NK-92 (cell line): ENCODE results near the gene FBRS.

Experiments used
- DNase-seq: peaks from one replicate; lab custom pipeline; 2025; ENCODE audit not compliant: unreplicated experiment; lab: John Stamatoyannopoulos, UW

Gene FBRS

DNA sequence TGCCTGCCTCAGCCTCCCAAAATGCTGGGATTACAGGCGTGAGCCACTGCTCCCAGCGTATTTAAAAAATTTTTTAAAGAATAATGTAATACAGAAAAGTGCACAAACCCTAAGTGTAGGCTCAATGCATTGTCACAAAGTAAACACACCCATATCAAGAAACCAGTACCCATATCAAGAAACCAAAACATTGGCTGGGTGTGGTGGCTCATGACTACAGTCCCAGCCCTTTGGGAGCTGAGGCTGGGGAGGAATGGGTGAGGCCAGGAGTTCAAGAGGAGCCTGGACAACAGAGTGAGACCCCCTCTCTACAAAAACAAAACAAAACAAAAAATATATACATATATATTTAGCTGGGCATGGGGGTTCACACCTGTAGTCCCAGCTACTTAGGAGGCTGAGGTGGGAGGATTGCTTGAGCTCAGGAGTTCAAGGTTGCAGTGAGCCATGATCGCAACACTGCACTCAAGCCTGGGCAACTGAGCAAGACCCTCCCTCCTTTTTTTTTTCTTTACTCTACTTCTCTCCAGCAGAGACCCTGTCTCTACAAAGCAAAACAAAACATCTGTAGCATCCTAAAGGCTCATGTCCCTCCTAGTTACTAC is 16.8 kb upstream of the FBRS start:
- no peak for DNase-seq

DNA sequence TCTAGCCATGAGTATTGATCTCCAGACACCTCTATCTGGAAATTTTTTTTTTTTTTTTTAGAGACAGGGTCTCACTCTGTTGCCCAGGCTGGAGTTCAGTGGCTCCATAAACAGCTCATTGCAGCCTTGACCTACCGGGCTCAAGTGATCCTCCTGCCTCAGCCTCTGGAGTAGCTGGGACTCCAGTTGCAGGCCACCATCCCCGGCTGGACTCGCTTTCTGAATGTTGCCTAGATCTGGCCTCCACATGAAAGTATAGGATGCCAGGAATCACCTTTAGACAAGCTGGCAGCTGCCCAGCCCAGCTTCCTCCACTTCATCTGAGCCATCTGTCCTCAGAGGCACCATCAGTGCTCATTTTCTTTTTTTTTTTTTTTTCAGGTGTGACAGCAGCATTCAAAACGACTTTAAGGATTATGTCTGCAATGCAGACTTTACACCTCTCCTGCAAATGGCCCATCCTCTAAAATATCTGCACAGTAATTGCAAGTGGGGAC is 13.8 kb upstream of the FBRS start:
- DNase-seq, result no peak

DNA sequence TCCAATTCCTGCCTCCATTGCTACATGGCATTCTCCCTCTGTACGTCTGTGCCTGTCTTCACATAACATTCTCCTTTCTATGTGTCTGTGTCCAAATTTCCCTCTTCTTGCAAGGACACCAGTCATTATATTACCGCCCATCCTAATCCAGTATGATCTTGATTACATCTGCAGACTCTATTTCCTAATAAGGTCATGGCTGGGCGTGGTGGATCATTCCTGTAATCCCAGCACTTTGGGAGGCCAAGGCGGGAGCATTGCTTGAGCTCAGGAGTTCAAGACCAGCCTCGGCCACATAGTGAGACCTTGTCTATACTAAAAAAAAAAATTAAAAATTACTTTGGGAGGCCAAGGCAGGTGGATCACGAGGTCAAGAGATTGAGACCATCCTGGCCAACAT is 12.5 kb upstream of the FBRS start:
- no peak for DNase-seq

DNA sequence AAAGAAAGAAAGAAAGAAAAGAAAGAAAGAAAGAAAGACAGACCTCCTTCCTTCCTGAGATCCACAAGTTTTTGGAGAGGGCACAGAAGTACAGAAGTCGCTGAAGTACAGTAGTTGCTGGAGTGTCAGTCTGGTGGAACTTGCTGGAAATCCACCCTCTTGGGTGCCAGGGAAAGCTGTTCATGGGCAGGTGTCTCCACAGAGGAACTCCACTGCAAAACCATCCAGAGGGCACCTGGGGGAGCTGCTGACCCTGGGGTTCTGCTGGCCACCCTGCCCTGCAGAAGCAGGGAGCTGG is 11.0 kb upstream of the FBRS start:
- DNase-seq, result no peak

DNA sequence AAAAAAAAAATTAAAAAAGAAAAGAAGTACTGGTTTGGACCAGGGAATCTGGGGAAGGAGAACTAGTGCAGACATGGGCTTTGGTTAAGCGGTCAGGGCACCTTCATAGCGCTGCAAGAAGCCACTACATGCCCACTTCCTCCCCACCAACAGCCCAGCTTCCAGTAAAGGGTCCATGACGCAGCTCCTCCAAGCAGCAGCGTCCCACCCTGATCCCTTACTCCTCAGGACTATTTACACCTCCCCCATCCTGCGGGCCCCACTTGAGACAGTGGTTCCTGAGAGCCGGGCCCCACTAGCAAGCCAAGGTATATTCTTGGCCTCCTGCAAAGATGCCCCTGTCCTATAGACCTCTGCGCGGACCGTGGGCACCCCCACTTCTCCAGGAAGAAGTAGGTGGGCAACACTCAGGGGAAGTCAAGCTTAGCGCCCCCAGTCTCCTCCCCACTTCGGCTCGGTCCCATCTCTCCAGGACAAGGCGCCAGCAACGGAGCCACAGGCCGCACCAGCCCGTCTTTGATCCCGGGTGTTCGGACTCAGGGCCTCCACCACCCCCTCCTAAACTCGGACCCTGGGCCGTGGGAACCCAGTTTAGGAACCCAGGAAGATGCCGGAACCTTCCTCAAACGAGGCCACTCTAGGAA is 8.4 kb upstream of the FBRS start:
- no peak for DNase-seq

DNA sequence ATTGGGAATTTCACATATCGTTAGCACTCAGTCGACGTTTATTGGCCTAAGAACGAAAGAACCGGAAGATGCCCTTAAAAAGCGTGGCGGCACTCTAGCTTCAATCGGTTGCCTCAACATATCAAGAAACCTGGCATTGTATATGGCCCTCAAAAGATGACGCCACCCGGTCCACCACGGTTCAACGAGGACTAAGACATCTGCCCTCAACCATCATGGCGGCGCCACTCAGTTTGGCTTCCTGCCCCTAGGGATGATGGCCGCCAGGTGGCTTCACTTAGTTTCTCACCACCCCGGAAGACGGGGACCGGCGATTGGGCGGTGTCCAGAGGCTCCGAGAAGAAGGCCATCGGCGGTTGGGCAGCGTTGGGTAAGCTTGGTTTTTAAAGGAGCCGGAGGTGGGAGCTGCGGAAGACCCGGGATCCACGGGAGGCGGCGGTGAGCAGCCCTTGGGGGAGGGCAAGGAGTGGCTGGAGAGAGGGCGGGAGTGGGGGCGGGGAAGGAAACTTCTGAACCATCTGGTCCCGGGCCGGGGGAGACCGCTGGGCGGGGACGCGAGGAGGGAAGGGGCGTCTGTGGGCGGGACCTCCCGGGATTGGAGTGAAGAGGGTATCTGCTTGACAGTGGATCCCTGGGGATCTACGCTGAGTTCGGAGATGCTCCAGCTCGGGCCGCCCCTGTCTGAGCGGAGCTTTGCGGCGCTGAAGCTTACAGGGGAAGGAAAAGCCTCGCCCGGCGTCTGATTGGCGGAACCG is 7.7 kb upstream of the FBRS start, which contains the start of gene PRR14:
Gene PRR14 (plus strand): TSS at position 592 of the 755 bp plus-strand sequence. CDS start 686 bp downstream, outside the sequence.
- DNase-seq, result peak; percentile 89

DNA sequence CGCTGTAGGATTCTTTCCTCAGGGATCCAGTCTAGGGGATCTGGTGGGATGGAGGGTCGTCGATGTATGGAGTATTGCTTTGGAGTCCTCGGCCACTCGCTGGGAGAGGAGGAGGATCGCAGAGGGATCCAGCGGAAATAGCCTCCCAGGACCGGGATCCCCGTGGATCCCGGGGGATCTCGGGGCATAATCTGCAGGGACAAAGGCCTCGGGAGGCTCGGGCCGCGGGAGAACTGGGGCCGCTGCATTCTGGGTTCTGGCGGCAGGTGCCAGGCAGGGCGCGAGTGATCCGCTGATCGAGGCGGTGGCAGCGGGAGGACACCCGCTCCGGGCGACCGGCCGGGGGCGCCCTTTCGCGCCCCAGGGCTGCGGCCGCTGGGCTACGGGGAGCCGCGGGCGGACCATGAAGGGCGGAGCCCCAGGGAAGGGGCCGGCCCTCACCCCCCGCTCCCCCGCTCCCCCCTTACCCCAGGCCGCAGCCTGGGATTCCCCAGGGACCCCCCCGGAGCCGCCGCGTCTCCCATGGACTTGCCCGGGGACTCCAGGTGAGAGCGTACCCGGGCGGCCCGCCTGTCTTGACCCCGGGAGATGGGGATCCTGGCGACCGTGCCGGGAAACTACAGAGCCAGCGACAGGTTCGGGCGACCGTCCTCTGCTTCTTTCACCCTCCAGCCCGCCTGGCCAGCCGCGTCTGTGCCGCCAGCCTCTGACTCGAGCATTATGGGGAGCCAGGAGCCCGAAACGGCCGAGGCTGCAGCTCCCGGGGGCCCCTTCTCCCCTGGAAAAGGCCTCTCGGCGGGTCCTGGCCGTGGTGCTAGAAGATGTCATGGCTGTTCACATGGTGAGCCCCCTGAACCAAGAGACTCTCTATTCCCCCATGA is 6.9 kb upstream of the FBRS start:
- DNase-seq, result no peak

DNA sequence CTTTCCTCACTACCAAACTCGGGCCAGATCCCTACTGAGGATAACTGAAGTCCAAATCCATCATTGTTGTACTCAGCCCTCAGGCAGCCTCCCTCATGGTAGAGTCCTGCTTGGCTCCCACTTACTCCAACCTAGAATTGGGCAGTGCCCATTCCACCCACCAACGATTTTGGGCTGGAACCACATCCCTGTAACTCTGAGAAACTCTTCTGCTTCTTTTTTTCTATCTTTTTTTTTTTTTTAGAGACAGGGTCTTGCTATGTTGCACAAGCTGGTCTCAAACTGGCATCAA is 6.3 kb upstream of the FBRS start:
- DNase-seq, result no peak

DNA sequence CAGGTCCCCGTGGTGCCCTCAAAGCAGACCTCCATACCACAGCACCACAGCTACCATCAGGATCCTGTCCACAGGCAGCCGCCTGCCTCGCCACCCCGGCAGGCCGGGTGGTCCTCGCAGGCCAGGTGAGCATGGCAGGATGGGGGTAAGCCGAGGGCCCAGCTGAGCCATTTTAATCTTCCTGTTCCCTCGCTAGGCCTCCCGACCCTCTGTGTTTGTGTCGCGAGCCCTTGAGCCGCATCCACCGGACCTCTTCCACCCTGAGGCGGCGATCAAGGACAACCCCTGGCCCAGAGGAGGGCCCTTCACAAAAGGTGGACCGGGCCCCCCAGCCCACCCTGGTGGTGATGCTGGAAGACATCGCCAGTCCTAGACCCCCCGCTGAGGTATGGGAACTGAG is 5.5 kb upstream of the FBRS start:
- DNase-seq, result no peak

DNA sequence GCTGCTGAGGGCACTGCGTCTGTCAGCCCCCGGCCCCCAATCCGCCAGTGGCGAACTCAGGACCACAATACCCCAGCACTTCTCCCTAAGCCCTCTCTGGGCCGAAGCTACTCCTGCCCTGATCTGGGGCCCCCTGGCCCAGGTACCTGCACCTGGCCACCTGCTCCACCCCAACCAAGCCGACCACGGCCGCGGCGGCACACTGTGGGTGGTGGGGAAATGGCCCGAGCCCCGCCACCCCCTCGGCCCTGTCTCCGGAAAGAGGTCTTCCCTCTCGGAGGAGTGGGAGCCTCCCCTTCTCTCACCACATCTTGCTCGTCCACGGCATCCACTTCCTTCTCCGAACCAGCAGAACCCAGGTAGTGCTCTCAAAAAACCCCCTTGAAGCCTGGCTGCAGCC is 3.4 kb upstream of the FBRS start:
- no peak for DNase-seq

DNA sequence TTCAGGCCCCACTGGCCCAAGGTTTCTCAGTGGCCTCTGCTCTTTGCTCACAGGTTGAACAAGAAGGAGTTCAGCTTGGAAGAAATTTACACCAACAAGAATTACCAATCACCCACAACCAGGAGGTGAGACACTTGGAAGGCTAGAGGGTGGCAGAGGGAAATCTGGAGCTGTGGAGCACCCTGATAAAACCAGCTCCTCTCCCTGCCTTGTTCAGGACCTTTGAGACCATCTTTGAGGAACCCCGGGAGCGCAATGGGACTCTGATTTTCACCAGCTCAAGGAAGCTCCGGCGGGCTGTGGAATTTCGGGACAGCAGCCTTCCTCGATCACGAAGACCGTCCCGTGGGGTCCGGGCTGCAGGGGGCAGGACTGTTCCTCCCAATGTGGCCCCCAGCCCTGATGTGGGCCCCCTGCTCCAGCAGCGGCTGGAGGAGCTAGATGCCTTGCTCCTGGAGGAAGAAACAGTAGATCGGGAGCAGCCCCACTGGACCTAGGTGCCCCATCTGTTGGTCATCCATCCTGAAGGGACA is 2.4 kb upstream of the FBRS start:
- DNase-seq, result no peak

DNA sequence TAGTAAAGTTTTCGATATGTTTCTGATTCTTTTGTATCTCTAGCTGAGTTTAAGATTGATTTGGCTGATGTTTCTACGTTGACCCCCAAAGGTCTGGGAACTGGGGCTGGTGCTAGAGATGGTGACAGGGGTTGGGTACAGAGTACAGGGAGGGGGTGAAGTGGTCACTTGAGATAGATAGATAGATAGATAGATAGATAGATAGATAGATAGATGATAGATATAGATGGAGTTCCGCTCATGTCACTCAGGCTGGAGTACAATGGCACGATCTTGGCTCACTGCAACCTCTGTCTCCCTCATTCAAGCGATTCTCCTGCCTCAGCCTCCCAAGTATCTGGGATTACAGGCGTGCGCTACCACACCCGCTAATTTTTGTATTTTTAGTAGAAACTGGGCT is 1.8 kb upstream of the FBRS start:
- DNase-seq, result no peak

DNA sequence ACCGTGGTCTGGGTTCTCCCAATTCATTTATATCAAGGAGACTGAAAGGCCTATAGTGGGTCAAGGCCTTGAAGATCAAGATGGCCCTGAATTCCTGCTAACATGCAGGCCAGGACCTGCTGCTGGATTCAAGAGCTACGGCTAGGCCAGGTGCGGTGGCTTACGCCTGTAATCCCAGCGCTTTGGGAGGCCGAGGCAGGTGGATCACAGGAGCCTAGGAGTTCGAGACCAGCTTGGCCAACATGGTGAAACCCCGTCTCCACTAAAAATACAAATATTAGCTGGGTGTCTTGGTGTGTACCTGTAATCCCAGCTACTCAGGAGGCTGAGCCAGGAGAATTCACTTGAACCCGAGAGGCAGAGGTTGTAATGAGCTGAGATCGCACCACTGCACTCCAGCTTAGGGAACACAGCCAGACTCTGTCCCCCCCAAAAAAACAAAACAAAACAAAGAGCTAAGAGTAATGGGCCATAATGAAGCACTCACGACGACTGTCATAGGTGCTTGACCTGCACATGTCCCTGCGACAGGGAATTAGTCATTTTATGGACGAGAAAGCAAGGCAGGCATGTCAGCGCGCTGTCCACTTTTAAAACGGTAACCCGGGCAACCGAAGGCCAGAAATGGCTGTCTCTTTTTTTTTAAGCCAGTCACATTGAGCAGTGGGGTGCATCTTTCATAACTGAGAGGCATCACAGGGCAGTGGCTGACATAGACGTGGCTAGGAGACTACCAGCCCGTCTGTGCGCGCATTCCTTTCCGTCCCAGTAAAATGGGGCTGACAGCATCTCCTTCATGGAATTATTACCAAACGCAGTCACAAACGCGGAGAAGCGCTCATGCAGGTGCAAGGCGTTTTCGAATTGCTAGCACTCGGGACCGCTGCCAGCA is 1.0 kb upstream of the FBRS start:
- DNase-seq, result no peak

DNA sequence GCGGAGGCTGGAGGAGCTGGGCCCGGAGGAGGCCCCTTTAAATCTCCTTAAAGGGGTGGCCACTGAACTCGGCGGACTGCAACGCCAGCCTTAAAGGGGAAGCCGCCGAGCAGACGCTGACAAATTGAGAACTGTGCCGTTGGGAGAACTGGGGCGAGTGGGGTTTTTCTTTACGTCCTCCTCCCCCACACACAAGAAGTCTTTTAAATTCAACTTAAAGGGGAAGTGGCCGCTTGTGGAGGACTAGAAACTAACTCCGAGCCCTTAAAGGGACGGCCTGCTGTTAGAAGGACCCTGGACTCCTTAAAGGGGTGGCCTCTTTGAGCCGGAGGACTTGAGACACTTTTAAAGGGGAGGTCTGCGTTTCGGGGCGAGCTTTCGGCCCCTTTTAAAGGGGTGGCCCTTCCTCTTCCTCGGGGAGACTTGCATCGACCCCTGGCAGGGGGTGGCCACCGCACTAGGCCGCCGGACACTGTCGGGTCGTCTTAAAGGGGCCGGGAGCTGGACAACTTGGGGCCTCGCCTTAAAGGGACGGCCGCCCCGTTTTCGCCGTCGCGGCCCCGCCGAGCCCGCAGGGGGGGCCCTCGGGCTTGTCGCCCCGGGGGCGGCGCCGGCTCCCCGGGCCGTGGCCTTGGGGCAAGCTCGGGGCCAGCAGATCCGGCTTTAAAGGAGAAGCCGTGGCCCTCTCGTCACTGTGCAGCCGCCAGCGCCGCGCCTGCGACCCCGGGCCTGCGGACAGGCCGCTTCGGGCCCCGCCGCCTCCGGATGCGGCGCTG is 688 bp downstream of the FBRS start:
- no peak for DNase-seq

DNA sequence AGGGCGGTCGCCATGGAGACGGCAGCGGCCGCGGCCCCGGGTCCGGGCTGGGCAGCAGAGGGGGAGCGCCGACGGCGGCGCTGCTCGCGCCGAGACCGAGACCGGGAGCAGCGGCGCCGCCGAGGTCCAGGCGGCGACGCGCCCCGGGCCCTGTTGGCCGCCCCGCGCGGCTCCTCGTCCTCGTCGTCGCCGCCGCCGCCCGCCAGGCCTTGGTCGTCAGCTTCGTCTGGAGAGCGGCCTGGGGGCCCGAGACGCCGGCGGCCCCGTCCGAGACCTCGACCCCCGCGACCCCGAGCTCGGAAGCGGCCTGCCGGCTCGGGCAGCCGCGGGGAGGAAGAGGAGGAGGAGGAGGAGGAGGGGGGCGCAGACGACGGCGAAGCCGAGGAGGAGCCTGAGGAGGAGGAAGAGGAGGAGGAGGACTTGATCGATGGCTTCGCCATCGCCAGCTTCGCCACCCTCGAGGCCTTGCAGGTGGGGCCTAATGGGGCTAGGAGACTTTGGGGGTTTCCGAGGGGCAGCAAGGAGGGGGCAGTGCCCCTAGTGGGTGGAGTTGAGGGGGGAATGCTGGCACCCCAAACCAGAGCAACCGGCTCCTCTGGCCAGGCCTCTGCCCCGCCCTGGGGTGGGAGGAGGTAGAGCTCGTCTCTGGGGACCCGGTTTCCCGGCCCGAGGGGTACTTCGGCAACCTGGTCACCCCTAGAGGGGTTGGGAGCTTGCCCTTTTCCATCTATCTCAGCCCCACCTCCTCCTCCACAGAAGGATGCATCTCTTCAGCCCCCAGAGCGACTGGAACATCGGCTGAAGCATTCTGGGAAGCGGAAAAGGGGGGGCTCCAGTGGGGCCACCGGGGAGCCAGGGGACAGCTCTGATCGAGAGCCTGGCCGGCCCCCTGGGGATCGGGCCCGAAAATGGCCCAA is 1.5 kb downstream of the FBRS start:
- no peak for DNase-seq

DNA sequence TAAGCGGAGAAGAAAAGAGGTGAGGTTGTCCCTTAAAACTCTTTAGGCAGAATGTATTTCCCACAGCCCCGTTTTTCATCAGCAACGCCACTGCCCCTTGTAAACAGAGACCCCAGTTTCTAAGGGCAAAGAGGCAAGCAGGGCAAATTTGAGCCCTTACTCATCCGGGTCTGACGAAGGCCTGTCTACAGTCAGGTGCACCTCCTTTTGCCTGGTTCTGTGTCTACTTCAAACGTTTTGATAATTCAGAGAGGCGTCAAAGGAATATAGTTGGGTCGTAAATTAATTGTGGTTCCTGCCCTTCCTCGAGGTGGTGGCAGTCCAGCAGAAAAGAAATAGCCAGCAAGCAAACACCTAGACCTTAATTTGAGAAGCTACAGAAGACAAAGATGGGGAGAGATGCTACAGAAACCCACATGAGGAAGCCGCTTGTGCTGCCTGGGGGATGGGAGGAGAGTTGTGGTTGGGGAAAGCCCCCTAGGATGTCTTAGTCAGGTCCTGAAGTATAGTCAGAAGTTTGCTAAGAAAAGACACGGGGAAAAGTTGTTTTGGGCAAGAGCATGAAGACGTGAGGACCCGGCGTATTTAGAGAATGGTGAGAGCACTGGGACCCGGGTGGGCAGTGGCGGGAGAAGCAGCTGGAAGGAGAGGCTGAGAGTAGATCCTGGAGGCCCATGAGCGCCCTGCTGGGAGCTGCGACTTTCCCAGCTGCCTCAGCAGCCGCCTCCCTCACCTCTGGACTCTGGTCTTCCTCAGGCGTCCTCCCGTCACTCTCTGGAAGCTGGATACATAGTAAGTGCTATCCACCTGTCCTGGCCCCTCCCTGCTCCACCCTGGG is 2.4 kb downstream of the FBRS start:
- peak; percentile 10 for DNase-seq

DNA sequence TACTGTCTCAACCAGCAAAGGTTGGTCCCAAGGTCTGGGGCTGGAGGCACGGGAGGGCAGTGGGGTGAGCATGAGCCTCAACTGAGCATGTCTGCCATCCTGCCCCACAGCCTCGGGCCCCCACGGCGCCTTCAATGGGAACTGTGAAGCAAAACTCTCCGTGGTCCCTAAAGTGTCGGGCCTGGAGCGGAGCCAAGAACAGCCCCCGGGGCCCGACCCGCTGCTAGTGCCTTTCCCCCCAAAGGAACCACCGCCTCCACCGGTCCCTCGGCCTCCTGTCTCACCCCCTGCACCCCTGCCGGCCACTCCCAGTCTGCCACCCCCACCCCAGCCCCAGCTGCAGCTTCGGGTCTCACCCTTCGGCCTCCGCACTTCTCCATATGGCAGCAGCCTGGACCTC is 4.2 kb downstream of the FBRS start:
- DNase-seq, result no peak

DNA sequence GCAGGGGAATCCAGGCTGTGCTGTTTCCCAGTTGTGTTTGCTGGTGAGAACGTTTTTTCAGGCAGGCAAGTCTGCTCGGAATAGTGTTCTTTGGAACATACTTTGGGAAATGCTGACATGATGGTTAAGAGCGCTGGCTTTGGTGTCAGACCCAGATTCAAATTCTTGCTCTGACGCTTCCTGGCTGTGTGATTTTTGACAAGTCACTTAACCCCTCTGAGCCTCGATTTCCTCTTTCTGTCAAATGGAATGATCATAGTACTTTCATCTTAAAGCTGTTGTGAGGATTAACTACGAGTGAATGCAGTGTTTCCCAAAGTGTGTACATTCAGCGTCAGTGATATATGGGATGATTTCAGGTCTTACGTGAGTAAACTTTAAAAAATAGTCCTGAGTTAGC is 4.8 kb downstream of the FBRS start:
- DNase-seq, result no peak
